Stimulated activated CD4-positive, alpha-beta T cell treated with anti-CD3 and anti-CD28 coated beads, Interleukin-12 subunit alpha, Interleukin-12 subunit beta, amount 100 ng/mL, for 24 hours (primary cell): Measurements from ENCODE around the gene POU4F1.
"Not testable (repeated sequence)": the region's sequence is repeated elsewhere in the genome, so short reads cannot be mapped to it uniquely, and the experiment has no call there.

Source experiments
- DNase-seq, 2 experiments: peaks; one replicate each; pipeline ENCODE4 v3.0.0-alpha.2; 2020; ENCODE audit warnings: low read depth in 2 of 2

POU4F1 gene

GRCh38 chr13:78603240-78603957 lies at the start of gene POU4F1:
Gene POU4F1, minus strand, starts transcription at chr13:78603552. Its CDS starts 226 bp downstream, at chr13:78603326.
- DNase-seq, result peak; percentile 39 to 59

GRCh38 chr13:78652651-78653050 lies 49.3 kb upstream of the POU4F1 start:
- DNase-seq, result no peak

GRCh38 chr13:78650717-78651083 lies 47.3 kb upstream of the POU4F1 start:
- DNase-seq, result no peak

GRCh38 chr13:78649997-78650716 lies 46.8 kb upstream of the POU4F1 start:
- DNase-seq, result no peak

GRCh38 chr13:78647109-78647678 lies 43.8 kb upstream of the POU4F1 start:
- DNase-seq, result not testable (repeated sequence)

- DNase-seq, result no peak
Observed at GRCh38 chr13:78638216-78638615, 34.9 kb upstream of the POU4F1 start.

- no peak for DNase-seq
Observed at GRCh38 chr13:78636495-78636894, 33.1 kb upstream of the POU4F1 start.

- no peak for DNase-seq
Observed at GRCh38 chr13:78632996-78633395, 29.6 kb upstream of the POU4F1 start.

- DNase-seq, result no peak
Observed at GRCh38 chr13:78631077-78631476, 27.7 kb upstream of the POU4F1 start.

GRCh38 chr13:78630511-78630910 lies 27.2 kb upstream of the POU4F1 start:
- no peak for DNase-seq

- no peak for DNase-seq
Observed at GRCh38 chr13:78625384-78625783, 22.0 kb upstream of the POU4F1 start.

GRCh38 chr13:78623132-78623531 lies 19.8 kb upstream of the POU4F1 start:
- no peak for DNase-seq

- no peak for DNase-seq
Observed at GRCh38 chr13:78620936-78621470, 17.7 kb upstream of the POU4F1 start.

GRCh38 chr13:78618411-78618810 lies 15.1 kb upstream of the POU4F1 start:
- DNase-seq, result no peak

GRCh38 chr13:78611040-78611439 lies 7.7 kb upstream of the POU4F1 start:
- DNase-seq, result no peak

GRCh38 chr13:78610381-78610883 lies 7.1 kb upstream of the POU4F1 start:
- no peak for DNase-seq

GRCh38 chr13:78609464-78610205 lies 6.3 kb upstream of the POU4F1 start:
- no peak for DNase-seq

- DNase-seq, result no peak
Observed at GRCh38 chr13:78608688-78609463, 5.5 kb upstream of the POU4F1 start.

GRCh38 chr13:78608252-78608687 lies 4.9 kb upstream of the POU4F1 start:
- DNase-seq, result no peak

- no peak for DNase-seq
Observed at GRCh38 chr13:78607409-78608251, 4.3 kb upstream of the POU4F1 start.
